SIG-M5 treated with dmso at 0.1 percent for 504 hours (cell line): ENCODE results near the gene SRPK2.
A peak's percentile ranks its signal among the peaks of the same experiment; 100 is the strongest.
"Not testable (repeated sequence)": the region's sequence is repeated elsewhere in the genome, so short reads cannot be mapped to it uniquely, and the experiment has no call there.

Experiments
- DNase-seq: peaks from one replicate; lab custom pipeline; 2025; ENCODE audit not compliant: unreplicated experiment; lab: John Stamatoyannopoulos, UW

Gene SRPK2

DNA sequence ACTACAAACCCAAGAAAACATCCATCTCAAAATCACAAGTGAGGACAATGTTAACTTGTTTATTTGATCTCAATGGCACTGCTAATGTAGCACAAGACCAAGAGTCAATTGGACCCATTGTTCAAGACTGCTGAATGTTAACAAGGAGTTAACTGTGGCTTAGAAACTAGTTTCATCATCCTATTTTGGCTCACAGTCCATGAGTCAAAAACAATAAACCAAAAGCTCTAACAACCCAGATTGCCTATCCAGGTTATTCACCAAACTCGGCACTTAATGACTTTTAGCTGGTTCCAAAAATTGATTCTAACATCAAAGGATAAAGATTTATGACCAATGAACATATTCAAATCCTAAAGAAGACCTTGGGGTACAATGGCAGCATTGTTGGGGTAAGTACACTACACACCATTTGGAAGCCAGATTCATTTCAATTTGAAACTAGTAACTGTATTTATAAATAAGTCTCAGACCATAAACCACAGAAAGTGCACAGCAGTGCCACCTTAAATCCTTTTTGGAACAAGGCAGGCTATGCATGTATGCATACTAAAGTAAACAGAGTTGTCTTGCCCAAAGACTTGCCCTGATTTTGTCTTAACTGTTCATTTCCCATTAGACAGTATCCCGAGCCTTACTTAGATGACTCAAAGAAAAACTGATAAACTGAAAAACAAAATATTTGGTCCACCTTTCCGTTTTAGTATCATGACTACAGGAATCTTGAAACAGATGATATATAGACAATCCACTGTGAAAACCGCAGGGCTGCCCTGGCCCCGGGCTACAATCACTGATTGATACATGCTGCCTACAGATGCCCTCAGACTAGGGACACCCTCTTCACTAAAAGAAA, 84.5 kb downstream of the SRPK2 start:
- DNase-seq: no peak

DNA sequence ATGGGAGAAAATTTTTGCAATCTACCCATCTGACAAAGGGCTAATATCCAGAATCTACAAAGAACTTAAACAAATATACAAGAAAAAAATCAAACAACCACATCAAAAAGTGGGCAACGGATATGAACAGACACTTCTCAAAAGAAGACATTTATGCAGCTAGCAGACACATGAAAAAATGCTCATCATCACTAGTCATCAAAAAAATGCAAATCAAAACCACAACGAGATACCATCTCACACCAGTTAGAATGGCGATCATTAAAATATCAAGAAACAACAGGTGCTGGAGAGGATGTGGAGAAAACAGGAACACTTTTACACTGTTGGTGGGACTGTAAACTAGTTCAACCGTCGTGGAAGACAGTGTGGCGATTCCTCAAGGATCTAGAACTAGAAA, 88.1 kb downstream of the SRPK2 start:
- DNase-seq: not testable (repeated sequence)

DNA sequence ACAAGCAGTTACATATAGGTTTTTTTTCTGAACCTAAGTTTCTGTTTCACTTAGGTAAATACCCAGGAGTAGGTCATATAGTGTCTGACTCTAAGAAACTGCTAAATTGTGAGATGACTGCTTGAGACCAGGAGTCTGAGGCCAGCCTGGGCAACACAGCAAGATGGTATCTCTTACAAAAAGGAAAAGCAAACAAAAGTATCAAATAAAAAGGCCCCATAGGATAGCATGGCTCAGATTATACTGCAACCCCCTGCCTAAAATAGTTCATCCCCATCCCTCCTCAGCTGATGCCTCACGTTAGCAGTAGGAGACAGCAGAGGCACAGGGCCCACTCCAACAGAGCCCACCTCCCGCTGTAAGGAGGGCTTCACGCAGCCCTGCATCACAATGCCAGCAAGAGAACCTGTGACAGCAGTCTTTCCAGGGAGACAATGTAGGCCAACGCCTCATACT, 90.3 kb downstream of the SRPK2 start:
- no peak for DNase-seq

DNA sequence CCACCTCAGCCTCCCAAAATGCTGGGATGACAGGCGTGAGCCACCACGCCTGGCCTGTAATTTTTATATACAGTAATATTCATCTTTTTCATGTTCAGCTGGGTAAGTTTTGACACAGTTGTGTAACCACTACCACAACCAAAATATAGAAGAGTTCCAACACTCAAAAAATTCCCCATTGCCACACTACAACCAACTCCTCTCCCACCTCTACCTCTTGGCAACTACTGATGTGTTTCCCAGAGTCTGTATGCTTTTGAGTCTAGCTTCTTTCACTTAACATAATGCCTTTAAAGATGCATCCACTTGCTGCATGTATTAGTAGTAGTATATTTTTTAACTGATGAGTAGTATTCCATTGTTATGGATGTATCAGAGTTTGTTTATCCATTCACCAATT, 90.7 kb downstream of the SRPK2 start:
- no peak for DNase-seq

DNA sequence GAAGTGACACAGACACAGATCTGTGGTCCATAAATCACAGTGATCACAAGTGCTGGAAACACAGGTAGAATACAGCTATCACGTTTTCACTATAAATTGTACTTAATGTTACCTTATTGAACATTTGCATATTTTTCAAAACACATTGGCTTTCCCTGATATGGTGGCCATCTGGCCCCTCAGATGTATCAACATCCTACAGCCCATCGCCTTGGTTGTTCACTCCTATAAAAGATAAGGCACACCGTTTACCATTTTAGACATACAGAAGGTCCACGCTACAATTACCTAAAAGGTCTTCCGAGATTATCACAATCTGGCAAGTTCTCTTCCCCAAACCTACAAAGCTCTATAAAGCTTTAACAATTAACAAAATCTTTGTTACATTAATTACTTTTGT, 91.4 kb downstream of the SRPK2 start:
- no peak for DNase-seq

DNA sequence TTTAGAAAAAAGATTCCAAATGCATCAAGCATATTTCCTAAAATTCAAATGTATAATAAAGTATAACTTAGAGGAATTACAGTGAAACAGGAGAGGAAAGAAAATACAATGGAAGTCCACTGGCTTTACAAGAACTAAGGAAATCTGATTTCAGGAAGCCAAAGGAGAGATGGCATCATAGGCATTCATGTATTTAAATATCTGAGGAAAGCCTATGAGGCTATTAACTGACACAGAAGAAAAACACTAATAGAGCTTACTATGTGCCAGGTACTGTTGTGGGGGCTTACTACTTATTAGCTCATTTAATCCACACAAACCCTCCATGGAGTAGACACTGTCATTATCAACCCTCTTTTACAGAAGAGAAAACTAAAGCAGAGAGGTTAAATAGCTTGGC, 92.2 kb downstream of the SRPK2 start:
- no peak for DNase-seq

DNA sequence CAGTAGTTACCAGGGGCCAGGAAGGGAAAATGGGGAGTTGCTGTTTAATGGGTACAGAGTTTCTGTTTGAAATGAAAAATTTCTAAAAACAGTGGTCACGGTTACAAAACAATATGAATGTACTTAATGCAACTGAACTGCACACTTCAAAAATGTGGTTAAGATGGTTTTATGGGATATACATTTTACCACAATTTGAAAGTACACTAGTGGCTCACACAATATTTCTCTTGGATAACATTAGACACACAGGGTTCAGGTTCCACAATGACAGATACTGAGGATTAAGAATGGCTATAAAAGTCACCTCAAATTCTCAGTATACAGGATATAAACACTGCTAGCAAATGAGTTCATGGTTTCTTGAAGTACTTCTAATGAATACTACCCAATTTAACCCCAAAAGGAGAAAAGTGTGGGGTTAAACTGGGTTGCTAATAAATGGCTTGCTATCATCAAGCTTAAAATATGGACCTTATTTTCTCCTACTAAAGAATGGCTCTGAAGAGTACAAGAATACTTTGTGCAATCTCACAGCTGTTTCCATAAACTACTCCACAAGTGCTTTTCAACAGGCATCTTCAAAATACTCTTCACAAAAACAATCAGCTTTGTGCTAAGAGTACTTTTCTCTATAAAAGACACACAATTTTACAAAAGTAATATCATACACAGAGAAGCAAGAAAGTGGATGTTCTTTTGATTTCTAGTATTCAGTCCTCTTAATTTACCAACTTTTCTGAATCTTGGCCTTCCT, 92.9 kb downstream of the SRPK2 start:
- no peak for DNase-seq

DNA sequence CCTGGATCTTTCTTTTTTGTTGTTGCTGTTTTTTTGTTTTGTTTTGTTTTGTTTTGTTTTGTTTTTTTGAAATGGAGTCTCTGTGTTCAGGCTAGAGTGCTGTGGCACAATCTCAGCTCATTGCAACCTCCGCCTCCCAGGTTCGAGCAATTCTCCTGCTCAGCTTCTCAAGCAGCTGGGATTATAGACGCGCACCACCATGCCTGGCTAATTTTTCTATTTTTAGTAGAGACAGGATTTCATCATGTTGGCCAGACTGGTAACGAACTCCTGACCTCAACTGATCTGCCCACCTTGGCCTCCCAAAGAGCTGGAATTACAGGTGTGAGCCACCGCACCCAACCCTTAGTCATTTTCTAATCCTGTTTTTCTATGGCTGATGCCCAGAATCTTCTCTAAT, 94.2 kb downstream of the SRPK2 start:
- not testable (repeated sequence) for DNase-seq

DNA sequence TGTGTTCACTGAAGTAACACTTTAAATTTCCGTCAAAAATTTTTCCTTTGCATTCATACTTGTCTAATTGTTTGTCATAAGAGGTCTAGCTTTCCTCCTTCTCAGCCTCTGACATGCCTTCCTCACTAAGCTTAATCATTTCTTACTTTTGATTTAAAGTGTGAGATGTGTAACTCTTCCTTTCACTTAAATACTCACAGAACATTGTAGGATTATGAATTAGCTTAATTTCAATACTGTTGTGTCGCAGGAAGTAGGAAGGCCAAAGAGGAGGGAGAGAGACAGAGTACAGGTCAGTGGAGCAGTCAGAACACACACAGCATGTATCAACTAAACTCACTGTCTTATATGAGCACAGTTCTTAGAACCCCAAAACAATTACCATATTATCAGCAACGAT, 99.0 kb downstream of the SRPK2 start:
- DNase-seq: no peak

DNA sequence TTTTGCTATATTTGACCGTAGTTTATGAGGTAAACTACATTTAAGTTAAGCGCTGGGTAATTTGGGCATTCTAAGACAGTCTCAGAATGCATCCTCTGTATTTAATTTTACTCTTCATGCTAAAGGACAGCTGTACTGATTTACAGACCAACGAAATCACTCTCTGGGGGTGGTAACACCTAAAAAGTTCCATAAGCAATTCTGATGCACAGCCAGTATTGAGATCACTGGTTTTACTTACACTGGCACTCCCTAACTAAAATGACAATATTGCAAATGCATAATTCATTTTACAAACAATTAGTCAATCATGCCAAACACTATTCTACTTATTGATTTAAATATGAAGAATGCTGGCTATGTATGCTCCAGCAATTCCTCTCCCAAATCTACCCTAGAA, 102.3 kb downstream of the SRPK2 start:
- no peak for DNase-seq

DNA sequence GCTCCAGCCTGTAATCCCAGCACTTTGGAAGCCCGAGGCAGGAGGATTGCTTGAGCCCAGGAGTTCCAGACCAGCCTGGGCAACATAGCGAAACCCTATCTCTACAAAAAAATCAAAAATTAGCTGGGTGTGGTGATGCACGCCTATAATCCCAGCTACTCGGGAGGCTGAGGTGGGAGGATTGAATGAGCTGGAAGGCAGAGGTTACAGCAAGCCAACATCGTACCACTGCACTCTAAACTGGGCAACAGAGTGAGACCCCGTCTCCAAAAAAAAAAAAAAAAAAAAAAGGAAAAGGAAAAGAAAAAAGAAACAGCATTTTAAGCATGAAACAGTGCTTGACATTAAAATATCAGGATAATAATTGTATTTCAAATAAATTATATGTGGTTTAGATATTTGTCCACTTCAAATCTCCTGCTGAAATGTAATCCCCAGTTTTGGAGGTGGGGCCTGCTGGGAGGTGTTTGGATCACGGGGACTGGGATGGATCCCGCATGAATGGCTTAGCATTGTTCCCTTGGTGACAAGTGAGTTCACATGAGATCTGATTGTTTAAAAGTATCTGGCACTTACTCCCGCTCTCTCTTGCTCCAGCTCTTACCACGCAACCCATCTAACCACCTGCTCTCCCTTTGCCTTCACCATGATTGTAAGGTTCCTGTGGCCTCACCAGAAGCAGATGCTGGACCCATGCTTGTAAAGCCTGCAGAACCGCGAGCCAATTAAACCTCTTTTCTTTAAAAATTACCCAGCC, 103.4 kb downstream of the SRPK2 start:
- no peak for DNase-seq

DNA sequence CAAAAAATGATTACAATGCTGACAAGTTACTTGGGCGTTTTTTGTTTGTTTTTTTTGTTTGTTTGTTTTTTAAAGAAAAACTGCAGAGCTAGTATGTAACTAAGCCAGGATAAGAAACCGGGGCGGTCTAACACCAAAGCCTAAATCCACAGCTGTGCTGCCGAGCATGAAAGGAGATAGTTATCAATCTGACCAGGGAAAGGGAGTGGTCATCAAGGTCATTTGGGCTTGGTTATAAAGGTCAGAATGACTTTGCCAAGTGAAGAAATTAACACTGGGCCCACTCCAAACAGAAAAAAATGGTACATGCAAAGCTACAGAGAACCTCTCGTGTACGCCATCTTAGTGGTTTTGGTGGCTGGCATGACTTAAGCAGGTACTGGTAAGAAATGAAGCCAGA, 104.7 kb downstream of the SRPK2 start:
- DNase-seq: no peak

DNA sequence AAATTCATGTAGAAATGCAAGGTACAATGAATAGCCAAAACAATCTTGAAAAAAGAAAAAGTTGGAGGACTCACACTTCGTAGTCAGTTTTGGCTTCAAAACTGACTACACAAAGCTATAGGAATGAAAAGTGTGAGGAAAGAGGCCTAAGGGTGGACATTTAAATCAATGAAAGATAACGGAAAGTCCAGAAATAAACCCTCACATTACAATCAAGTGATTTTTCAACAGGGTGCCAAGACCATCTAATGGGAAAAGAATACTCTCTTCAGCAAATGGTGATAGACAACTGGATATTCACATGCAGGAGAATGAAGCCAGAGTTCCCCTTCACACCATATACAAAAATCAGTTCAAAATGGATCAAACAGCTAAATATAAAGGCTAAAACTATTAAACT, 106.8 kb downstream of the SRPK2 start:
- no peak for DNase-seq

DNA sequence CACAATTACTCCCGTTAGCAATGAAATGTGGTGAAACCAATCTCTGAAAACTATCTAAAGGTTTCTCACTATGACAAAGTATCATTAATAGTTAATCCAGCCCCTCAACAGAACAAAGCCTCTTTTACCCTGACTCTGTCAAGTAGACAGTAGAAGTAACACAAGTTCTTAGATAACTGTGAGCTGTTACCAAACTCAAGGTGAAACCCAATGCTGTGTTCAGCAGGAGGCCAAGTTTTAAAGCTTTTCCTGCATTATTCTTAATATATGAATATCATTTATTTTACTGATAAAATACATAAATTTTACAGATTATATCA, 109.1 kb downstream of the SRPK2 start:
- no peak for DNase-seq

DNA sequence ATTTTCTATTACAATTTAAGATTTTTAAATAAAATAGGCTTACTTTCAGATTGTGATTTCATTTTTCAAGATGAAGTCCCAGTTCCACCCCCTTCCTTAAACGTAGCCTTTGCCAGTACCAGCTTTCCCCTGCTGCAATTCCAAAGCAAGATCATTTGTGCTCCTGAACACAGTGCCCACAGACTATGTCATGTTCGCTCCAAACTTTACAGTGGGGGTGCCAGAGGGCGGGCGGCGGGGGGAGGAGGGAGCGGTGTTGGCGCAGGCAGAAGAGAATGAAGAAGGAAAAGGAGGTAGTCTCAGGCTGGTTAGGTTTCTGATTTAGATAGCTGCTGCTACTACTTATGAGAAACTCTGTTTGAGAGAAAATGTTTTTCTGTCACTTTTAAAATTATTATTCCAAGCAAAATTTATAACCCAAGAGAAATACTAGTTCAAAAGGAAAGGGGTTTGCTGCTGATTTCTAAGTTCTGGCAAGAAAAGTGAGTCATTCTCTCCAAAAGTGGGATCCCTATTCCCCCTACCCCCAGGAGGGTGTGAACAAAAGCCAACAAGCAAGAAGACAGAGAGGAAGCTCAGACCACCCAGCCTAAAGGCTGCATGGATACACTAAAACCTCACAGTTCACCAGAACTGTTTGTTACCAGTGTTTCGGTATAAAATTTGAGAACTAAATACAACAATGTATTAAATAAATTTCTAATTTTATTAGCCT, 109.6 kb downstream of the SRPK2 start:
- DNase-seq: no peak

DNA sequence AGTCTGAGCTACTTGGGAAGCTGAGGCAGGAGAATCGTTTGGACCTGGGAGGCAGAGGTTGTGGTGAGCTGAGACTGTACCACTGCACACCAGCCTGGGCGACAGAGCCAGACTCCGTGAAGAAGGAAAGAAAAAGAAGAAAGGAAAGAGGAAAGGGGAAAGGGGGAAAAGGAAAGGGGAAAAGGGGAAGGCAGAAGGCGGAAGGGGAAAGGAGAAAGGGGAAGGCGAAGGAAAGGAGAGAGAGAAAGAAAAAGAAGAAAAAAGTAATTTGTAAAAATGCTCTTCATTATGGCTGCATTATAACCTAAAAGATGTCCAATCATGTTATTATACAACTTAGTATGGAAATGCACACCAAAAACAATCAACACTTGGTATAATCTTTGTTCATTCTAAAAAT, 110.2 kb downstream of the SRPK2 start:
- DNase-seq: no peak

DNA sequence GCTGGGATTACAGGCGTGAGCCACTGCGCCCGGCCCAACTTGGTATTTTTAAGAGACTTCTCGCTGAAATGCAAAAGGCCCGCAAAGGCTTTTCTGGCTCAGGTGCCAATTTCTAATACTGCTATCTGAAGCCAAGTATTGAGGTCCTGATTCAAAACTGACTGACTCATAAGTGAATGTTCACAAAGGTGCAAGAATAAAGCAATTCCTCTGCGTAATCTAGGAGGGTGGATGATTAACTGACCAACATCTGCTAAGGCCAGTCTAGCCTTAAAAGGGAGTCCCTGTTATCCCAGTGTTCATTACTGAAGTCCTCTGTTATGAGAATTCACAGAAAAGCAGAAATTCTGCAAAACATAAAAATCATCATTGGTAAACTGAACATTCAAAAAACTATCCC, 111.4 kb downstream of the SRPK2 start:
- no peak for DNase-seq

DNA sequence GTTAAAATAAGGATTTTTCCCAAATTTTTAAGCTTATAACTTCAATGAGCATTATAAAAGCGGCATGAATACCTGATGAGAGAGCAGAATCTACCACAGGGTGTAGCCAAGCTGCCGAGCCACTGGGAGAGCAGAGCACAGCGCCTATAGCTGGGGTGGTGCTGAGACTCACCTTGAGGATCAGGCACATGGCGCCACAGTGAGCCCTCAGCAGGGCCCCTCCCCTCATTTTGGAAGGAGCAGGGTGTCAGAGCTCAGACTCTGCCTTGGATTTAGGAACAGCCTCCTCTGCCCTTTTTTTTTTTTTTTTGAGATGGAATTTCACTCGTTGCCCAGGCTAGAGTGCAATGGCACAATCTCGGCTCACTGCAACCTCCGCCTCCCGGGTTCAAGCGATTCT, 118.6 kb downstream of the SRPK2 start:
- DNase-seq: no peak

DNA sequence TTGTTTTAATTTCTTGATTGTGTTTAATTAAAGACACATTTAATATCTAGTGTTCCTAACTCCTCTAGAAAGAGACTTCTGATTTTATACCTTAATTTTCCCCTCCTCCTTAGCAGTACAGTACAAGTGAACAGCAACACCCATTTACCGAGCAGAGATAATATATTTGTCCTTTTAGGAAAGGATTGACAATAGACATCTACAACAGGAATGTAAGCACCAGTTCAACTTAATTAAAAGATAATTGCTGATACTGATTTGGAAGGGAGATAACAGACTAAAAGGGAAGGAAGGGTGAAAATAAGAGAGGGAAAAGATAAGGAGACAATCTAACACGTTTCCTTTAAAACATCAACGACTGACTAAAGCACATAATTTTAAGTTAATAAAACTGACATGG, 119.3 kb downstream of the SRPK2 start:
- no peak for DNase-seq

DNA sequence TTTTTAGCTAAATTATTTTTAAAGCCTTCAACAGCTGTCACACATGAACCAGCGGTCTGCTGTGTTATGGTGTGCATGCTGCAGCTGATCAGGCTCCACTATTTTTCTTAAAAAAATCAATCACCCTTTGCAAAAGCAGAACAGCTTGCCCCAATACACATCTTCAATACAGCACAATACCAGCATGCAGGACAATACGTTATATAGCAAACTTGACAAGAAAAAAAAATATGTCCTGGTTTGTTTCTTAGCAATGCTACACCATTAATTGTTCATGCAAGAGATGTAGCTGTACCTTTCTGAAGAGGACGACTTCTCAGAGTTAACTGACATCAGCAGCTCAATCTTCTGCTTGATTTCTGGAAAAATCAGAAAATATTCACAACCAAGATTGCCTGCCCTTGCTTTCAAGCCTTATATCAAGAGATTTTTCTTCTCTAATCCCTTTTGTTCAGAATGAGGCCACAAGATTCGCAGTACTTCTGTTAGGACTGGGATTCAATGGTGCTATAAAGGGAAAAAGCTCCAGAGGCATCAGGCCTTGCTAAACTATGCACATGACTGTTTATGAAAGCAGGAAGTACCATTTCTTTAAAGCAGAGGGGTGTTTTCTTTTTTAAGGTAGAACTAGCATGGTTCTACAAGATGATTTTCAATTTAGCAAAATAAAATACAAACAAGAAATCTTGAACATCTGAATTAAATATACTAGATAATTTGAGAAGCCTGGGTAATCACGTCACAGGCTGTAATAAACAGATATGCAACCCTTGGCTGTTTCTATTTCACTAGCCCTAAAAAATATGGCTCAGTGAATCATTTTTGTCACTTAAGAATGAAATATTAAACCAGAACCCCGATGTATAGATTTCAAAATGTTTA, 120.0 kb downstream of the SRPK2 start:
- DNase-seq: peak; percentile 70
